GM12874 (cell line): ENCODE measurements around the gene GADD45A.

Source experiments
- TF ChIP-seq, protein P1 (sequence below): IDR thresholded peaks from 2 replicates; pipeline ENCODE4 v1.5.1; 2011; ENCODE audit warnings: low read depth, mild to moderate bottlenecking, control low read depth, low read length, moderate library complexity; ENCODE audit not compliant: insufficient read depth

The GADD45A gene

DNA sequence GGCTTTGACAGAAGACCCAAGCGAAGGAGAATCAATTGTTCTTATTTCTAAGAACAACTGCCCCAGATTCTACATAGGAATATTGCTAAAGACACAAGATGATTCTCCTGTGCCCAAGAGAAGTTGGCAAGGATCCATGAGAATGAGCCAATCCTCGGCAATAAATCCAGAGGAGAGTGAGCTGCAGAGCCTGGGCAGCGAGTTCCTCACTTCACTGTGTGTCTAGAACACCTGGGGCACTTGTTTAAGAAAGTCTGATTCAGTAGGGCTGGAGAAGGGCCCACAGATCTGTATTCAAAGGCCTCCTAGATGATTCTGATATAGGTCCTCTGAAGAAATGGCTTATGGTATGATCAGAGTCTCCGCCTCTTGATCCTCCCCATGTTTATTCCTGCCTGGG lies 31.8 kb downstream of the GADD45A start:
- TF ChIP-seq, protein P1, sequence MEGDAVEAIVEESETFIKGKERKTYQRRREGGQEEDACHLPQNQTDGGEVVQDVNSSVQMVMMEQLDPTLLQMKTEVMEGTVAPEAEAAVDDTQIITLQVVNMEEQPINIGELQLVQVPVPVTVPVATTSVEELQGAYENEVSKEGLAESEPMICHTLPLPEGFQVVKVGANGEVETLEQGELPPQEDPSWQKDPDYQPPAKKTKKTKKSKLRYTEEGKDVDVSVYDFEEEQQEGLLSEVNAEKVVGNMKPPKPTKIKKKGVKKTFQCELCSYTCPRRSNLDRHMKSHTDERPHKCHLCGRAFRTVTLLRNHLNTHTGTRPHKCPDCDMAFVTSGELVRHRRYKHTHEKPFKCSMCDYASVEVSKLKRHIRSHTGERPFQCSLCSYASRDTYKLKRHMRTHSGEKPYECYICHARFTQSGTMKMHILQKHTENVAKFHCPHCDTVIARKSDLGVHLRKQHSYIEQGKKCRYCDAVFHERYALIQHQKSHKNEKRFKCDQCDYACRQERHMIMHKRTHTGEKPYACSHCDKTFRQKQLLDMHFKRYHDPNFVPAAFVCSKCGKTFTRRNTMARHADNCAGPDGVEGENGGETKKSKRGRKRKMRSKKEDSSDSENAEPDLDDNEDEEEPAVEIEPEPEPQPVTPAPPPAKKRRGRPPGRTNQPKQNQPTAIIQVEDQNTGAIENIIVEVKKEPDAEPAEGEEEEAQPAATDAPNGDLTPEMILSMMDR: no peak

DNA sequence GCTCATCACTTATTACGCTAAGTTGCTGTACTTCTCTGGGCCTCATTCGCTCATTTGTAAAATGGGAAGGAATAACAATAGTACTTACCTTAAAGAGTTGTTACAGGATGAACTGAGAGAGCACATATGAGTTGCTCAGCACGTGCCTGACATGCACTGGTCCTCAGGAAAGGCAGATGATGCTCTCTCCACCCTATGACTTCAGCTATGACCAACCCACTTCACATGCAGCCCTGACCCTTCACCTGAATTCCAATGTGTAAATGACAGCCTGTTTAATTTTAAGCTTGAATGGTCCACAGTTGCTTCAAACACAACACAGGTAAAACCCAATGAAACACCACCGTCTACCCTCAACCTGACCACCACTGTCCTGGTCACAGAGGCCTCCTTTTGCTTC lies 32.9 kb downstream of the GADD45A start:
- TF ChIP-seq, protein P1: no peak

DNA sequence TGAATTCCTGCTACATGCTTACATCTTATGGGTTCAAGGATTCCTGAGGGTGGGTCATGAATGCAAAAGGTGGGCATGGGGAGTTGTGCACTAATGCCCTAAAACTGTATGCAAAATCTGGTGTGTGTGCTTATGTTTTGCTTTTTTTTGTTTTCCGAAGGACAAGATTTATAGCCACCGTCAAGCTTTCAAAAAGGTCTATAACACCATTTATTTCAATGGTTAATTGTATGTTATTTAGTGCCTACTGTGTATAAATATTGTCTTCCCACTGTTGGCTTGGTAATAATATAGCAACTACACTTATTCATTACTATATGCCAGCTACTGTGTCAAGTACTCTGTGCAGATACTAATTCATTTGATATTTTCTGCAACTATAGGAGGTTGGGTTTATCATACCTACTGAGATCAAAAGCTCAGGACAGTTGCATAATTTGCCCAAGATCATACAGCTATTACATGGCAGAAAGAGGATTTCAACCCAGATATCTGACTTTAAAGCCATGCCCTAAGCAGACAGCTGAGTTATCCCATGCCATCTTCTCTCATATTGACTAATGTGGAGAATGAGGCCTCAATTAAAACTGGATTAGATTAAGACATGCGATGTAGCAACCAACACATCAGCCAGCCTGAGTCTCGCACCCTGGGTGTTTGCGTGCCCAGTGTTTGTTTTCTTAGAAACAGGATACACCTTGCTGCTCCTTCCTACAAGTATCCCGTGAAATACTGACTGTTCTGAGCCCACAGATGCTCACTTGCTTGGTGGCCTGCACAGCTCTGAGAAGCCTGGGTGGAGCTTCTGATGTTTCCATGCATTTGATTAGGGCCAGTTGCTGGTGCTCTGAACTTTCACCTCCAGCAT lies 34.6 kb downstream of the GADD45A start:
- TF ChIP-seq, protein P1: no peak

DNA sequence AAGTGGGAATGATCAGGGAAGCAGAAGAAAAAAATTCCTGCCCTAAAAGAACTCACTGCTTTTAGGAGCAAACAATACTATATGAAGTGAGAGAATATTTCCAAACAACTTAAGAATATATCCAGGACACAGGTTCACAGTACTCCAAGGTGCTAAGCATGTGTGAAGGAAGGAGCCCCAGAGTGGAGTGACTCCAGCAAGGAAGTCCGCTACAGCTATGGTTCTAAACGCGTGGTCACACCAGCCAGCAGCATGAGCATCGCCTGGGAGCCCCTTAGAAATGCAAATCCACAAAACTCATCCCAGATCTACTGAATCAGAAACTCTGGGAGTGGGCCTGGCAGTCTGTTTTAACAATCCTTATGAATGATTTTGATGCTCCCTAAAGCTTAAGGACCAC lies 36.1 kb downstream of the GADD45A start:
- TF ChIP-seq, protein P1: no peak

DNA sequence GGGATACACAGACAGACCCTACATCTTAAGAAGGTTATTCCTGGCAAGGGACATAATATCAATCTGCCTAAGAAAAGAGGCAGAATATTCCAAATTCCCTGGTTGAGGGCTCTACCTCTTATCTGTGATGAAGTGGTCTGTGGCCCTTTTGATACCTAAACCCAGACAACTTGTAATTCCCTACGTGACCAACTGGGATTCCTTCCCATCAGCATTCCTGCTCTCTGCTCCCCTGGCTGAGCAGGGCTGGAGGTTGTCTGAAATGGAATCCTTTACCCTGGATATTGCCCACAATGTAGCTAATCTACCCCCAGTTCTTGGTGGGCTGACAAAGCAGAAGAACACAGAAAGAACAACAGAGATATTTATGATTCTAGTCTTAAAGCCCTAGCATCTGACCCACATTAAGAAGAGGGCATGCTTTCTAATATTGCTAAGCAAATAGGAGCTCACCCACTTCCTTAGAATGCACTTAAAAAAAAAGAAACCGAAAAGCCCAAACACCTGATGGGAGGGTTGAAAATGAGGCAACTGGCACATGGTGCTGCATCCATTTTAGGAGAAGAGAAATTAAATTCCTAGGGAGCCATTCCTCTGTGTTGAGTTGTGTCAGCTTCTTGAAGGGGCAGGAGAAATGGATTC lies 36.8 kb downstream of the GADD45A start:
- TF ChIP-seq, protein P1: no peak

DNA sequence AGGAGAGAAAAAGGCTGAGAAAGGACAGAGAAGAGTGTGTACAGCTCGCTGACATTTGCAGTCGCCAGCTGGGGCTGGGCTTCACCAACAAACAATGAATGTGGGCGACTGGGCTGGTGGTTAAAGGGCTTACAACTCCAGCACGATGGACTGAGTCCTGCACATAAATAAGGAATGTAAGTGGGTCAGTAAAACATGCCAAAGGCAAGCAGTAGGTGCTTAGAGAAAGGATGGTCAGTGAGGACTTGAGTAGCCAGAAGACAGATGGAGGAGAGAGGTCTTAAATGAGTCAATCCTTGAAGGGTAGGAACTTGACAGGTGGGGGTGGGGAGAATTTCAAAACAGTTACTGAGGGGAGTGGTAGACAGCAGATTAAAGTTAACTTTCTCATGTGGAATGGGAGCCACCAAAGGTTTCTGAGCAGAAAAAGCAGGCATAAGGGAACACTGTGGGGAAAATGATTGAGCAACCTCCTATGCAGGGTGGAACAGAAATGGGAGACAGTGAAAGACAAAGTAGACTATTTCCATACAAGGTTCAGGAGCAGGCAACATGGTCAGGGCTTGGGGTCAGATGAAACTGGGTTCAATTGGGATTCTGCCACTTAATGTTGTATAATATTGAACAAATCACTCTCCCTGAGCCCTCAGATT lies 37.4 kb downstream of the GADD45A start:
- TF ChIP-seq, protein P1: no peak

DNA sequence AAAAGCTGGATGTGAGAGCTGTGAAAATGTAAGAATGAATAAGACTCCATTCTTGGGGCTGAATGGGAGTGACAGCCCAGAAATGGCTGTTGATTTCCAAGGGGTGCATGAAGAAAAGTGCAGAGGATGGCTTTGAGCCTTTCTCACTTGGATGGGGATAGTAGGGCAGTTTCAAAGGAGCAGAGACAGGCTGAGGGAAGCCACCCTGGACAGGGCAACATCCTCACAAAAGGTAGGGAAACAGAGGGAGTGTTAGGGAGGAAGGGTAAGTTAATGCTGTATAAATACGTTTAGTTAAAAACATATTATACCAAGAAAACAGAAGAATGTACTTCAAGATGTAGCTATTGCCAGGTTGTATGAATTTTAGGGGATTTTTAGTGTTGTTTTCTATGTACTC lies 38.1 kb downstream of the GADD45A start:
- TF ChIP-seq, protein P1: no peak
